ENCODE measurements around the gene CABP4.
A peak's percentile ranks its signal among the peaks of the same experiment; 100 is the strongest.

Gene CABP4

GRCh38 chr11:67455054-67455453, at the start of gene CABP4:
CABP4 (plus strand) TSS chr11:67455354; CDS start chr11:67455424, 70 bp downstream.
- H3K27ac ChIP-seq (ENCODE audit: poor library complexity, severe bottlenecking), result no peak within 1 kb of the TSS
- no peaks in the 10 kb centered on the region for H3K4me1 ChIP-seq (ENCODE audit: insufficient read depth, poor library complexity, severe bottlenecking)
- H3K36me3 ChIP-seq (ENCODE audit: low read depth), result no peaks in the 10 kb centered on the region
- H3K9me3 ChIP-seq (ENCODE audit: severe bottlenecking), result no peaks in the 10 kb centered on the region
- no peak for TF ChIP-seq CTCF (IDR thresholded peaks at IDR 0.05; ENCODE audit: poor library complexity, severe bottlenecking)
- H3K4me3 ChIP-seq (ENCODE audit: severe bottlenecking), result no peak within 1 kb of the TSS
- H3K27me3 ChIP-seq (ENCODE audit: insufficient read depth, poor library complexity, severe bottlenecking), result no peaks in the 10 kb centered on the region
- ATAC-seq (ENCODE audit: low read depth) (no peak), DNase-seq (ENCODE audit: low spot score) (no peak)

GRCh38 chr11:67405688-67406339, 49.3 kb upstream of the CABP4 start:
- no peak for TF ChIP-seq CTCF (IDR thresholded peaks at IDR 0.05; ENCODE audit: poor library complexity, severe bottlenecking)
- no peaks in the 10 kb centered on the region for H3K27me3 ChIP-seq (ENCODE audit: insufficient read depth, poor library complexity, severe bottlenecking)
- ATAC-seq (ENCODE audit: low read depth) (no peak), DNase-seq (ENCODE audit: low spot score) (no peak)
- H3K36me3 ChIP-seq (ENCODE audit: low read depth), result no peaks in the 10 kb centered on the region
- H3K4me3 ChIP-seq (ENCODE audit: severe bottlenecking), result no peak overlapping the region
- no peak overlapping the region for H3K27ac ChIP-seq (ENCODE audit: poor library complexity, severe bottlenecking)
- H3K4me1 ChIP-seq (ENCODE audit: insufficient read depth, poor library complexity, severe bottlenecking), result no peaks in the 10 kb centered on the region
- no peaks in the 10 kb centered on the region for H3K9me3 ChIP-seq (ENCODE audit: severe bottlenecking)

- no peaks in the 10 kb centered on the region for H3K27me3 ChIP-seq (ENCODE audit: insufficient read depth, poor library complexity, severe bottlenecking)
- H3K4me3 ChIP-seq (ENCODE audit: severe bottlenecking), result no peak overlapping the region
- H3K9me3 ChIP-seq (ENCODE audit: severe bottlenecking), result no peaks in the 10 kb centered on the region
- no peaks in the 10 kb centered on the region for H3K36me3 ChIP-seq (ENCODE audit: low read depth)
- no peak overlapping the region for H3K27ac ChIP-seq (ENCODE audit: poor library complexity, severe bottlenecking)
- ATAC-seq (ENCODE audit: low read depth) (no peak), DNase-seq (ENCODE audit: low spot score) (no peak)
- H3K4me1 ChIP-seq (ENCODE audit: insufficient read depth, poor library complexity, severe bottlenecking), result no peaks in the 10 kb centered on the region
- TF ChIP-seq CTCF (IDR thresholded peaks at IDR 0.05; ENCODE audit: poor library complexity, severe bottlenecking), result no peak
Observed at GRCh38 chr11:67406420-67406968, 48.7 kb upstream of the CABP4 start.

- no peak for DNase-seq (ENCODE audit: low spot score)
- Histone ChIP-seq H3K4me3 (ENCODE audit: severe bottlenecking) (no peak overlapping the region), H3K36me3 (ENCODE audit: low read depth) (no peaks in the 10 kb centered on the region), H3K27me3 (ENCODE audit: insufficient read depth, poor library complexity, severe bottlenecking) (no peaks in the 10 kb centered on the region), H3K9me3 (ENCODE audit: severe bottlenecking) (no peaks in the 10 kb centered on the region), H3K4me1 (ENCODE audit: insufficient read depth, poor library complexity, severe bottlenecking) (no peaks in the 10 kb centered on the region), H3K27ac (ENCODE audit: poor library complexity, severe bottlenecking) (no peak overlapping the region)
- 0 out of 3 replicates have a peak, but pooled peaks have one; percentile 20 for ATAC-seq (ENCODE audit: low read depth)
- no peak for TF ChIP-seq CTCF (IDR thresholded peaks at IDR 0.05; ENCODE audit: poor library complexity, severe bottlenecking)
Observed at GRCh38 chr11:67406969-67407687, 48.0 kb upstream of the CABP4 start.

Measured in RWPE2 (cell line).